C4-2B (cell line): ENCODE data around the gene KRT79.

Experiments
- H3K27ac ChIP-seq: fragments of 450-650 bp; 2 replicates; pipeline ENCODE4 v1.5.1; 2017
- ZFX ChIP-seq: fragments of 450-650 bp; IDR thresholded peaks from 2 replicates; pipeline ENCODE4 v1.6.1; 2017
- TF ChIP-seq, protein P1 (sequence below): fragments of 450-650 bp; conservative IDR thresholded peaks from 2 replicates; pipeline ENCODE4 v1.5.1; 2017; ENCODE audit warnings: mild to moderate bottlenecking

KRT79 gene

DNA sequence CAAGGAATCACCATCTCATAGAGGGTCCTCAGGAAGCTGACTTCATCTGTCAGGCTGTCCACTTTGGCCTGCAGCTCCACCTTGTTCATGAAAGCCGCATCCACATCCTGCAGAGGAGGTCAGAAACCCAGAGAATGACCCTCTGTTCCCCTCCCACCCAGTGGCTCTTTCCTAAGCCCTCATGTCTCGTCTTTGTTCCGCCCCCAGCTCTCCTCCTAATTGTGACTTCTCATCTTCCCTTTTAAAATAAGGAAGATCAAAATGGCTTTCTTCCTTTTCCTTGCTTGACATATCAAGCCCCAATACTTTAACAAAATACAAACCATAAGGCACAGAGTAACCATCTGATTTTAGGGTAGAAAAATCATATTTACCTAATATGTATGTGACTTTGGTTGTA is 61.3 kb downstream of the KRT79 start:
- TF ChIP-seq, protein P1, sequence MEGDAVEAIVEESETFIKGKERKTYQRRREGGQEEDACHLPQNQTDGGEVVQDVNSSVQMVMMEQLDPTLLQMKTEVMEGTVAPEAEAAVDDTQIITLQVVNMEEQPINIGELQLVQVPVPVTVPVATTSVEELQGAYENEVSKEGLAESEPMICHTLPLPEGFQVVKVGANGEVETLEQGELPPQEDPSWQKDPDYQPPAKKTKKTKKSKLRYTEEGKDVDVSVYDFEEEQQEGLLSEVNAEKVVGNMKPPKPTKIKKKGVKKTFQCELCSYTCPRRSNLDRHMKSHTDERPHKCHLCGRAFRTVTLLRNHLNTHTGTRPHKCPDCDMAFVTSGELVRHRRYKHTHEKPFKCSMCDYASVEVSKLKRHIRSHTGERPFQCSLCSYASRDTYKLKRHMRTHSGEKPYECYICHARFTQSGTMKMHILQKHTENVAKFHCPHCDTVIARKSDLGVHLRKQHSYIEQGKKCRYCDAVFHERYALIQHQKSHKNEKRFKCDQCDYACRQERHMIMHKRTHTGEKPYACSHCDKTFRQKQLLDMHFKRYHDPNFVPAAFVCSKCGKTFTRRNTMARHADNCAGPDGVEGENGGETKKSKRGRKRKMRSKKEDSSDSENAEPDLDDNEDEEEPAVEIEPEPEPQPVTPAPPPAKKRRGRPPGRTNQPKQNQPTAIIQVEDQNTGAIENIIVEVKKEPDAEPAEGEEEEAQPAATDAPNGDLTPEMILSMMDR: no peak
- no peak for TF ChIP-seq ZFX
- H3K27ac ChIP-seq: no peak overlapping the region

DNA sequence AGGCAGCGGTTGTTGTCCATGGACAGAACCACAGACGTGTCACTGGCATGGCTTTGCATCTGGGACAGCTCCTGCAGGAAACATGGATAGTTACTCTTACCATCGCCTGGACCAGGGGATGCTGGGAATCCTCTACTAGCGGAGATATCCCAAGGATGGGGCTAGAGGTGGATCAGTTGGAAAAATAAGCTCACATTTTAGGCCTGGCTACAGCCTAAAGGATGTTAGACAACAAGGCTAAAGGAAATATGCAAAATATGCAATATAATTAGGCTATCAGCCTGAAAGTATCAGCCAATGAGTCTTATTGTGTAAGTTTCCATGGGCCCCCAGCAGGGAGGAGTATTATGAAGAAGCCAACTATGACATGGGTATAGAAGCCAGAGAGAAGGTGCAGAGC is 61.9 kb downstream of the KRT79 start:
- TF ChIP-seq ZFX: no peak
- TF ChIP-seq, protein P1: no peak
- H3K27ac ChIP-seq: no peak overlapping the region

DNA sequence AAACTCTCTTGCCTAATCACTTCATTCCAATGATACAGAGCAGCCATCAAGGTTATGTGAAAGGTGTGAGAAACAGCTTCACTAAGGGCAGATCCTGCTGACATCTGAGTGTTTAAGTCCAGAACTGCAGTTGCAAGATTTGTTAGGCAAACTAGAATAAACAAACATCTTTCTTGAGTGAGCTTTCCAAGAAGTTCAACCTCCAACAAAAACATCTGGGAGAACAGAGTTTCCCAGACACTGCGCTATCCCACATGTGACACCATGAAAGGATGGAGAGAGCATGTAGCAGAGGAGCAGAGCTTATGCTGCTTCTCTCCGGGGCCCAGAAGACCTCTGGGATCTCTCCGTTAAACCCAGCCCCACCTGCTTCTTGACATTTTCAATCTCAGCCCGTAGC is 62.6 kb downstream of the KRT79 start:
- H3K27ac ChIP-seq: no peak overlapping the region
- no peak for TF ChIP-seq ZFX
- TF ChIP-seq, protein P1: no peak
